SK-N-SH treated with all-trans-retinoic acid at 6 μM for 48 hours (cell line): ENCODE measurements around the gene FHL3.

ENCODE experiments used
- TCF4 ChIP-seq: fragments of 250-450 bp; sonication (Bioruptor Pico); IDR thresholded peaks from 2 replicates; pipeline ENCODE4 v1.8.0; 2021; ENCODE audit warnings: mild to moderate bottlenecking, moderate library complexity, borderline replicate concordance
- ZNF565 ChIP-seq: fragments of 450-650 bp; formaldehyde crosslinking; conservative IDR thresholded peaks from 2 replicates; pipeline ENCODE4 v1.5.0; 2020; ENCODE audit warnings: low read depth, mild to moderate bottlenecking, moderate library complexity

DNA sequence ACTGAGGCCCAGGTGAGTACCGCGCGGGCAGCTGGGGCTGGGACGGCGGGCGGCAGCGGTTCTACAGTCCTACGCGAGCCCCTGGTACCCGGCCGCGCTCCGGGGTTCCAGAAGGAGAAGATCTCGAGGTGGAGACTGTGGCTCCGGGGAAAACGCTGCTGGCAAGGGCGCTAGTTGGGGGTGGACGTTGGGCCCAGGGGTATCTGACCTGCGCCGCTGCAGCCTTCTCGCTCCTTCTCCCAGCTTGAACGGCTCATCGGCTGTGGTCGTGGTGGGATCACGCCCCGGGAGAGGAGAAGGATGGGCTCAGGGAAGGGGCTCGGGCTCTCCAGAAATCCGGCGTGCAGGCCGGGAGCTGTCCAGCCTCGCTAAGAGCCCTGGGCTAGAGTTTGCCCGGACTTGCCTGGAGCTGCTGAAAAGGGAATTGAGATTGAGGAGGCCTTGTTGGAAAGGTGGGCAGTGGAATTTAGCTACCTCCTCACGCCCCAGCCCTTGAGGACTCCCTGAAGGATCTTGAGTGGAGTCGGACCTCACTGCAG is 42.4 kb upstream of the FHL3 start:
- TF ChIP-seq TCF4 (CRISPR knock-in tag) (no peak), ZNF565 (CRISPR knock-in tag) (no peak)
